ENCODE measurements around the gene UBASH3B.

Gene UBASH3B

GRCh38 chr11:122700666-122701065 is 45.1 kb downstream of the UBASH3B start:
- H3K4me1 Mint-ChIP-seq (ENCODE audit: low read depth) = peaks cover 77% of the 10 kb centered on the region
- H3K27me3 Mint-ChIP-seq = no peaks in the 10 kb centered on the region
- no peak overlapping the region for H3K4me3 Mint-ChIP-seq
- peaks cover 16% of the 10 kb centered on the region for H3K36me3 Mint-ChIP-seq
- peak overlapping the region; percentile 87 for H3K27ac Mint-ChIP-seq
- no peaks in the 10 kb centered on the region for H3K9me3 Mint-ChIP-seq (ENCODE audit: low read depth)

GRCh38 chr11:122701143-122701542 is 45.6 kb downstream of the UBASH3B start:
- no peak overlapping the region for H3K4me3 Mint-ChIP-seq
- no peaks in the 10 kb centered on the region for H3K27me3 Mint-ChIP-seq
- peaks cover 74% of the 10 kb centered on the region for H3K4me1 Mint-ChIP-seq (ENCODE audit: low read depth)

GRCh38 chr11:122703541-122704272 is 48.2 kb downstream of the UBASH3B start:
- Mint-ChIP-seq H3K4me3 (peak overlapping the region; percentile 13), H3K4me1 (ENCODE audit: low read depth) (peaks cover 61% of the 10 kb centered on the region), H3K9me3 (ENCODE audit: low read depth) (no peaks in the 10 kb centered on the region), H3K27me3 (no peaks in the 10 kb centered on the region), H3K36me3 (peaks cover 17% of the 10 kb centered on the region), H3K27ac (peak overlapping the region; percentile 94)

More at GRCh38 chr11:122701143-122701542, 45.6 kb downstream of the UBASH3B start:
- no peaks in the 10 kb centered on the region for H3K9me3 Mint-ChIP-seq (ENCODE audit: low read depth)
- peaks cover 16% of the 10 kb centered on the region for H3K36me3 Mint-ChIP-seq
- H3K27ac Mint-ChIP-seq = peak overlapping the region; percentile 58

- no peak overlapping the region for H3K4me3 Mint-ChIP-seq
- H3K36me3 Mint-ChIP-seq = peaks cover 18% of the 10 kb centered on the region
- peaks cover 57% of the 10 kb centered on the region for H3K4me1 Mint-ChIP-seq (ENCODE audit: low read depth)
- no peaks in the 10 kb centered on the region for H3K9me3 Mint-ChIP-seq (ENCODE audit: low read depth)
- no peaks in the 10 kb centered on the region for H3K27me3 Mint-ChIP-seq
- H3K27ac Mint-ChIP-seq = no peak overlapping the region
Measured at GRCh38 chr11:122705396-122705795, 49.9 kb downstream of the UBASH3B start.

- Mint-ChIP-seq H3K27me3 (no peaks in the 10 kb centered on the region), H3K4me1 (ENCODE audit: low read depth) (peaks cover 48% of the 10 kb centered on the region), H3K36me3 (peaks cover 18% of the 10 kb centered on the region), H3K27ac (no peak overlapping the region), H3K4me3 (no peak overlapping the region), H3K9me3 (ENCODE audit: low read depth) (no peaks in the 10 kb centered on the region)
Measured at GRCh38 chr11:122706291-122707088, 51.0 kb downstream of the UBASH3B start.

GRCh38 chr11:122707111-122707510 is 51.6 kb downstream of the UBASH3B start:
- Mint-ChIP-seq H3K4me3 (no peak overlapping the region), H3K36me3 (peaks cover 13% of the 10 kb centered on the region), H3K27me3 (no peaks in the 10 kb centered on the region), H3K4me1 (ENCODE audit: low read depth) (peaks cover 47% of the 10 kb centered on the region), H3K9me3 (ENCODE audit: low read depth) (no peaks in the 10 kb centered on the region), H3K27ac (no peak overlapping the region)

- H3K4me1 Mint-ChIP-seq (ENCODE audit: low read depth) = peaks cover 46% of the 10 kb centered on the region
- H3K36me3 Mint-ChIP-seq = peaks cover 12% of the 10 kb centered on the region
Measured at GRCh38 chr11:122707901-122708300, 52.4 kb downstream of the UBASH3B start.

GRCh38 chr11:122709039-122709760 is 53.7 kb downstream of the UBASH3B start:
- peaks cover 42% of the 10 kb centered on the region for H3K4me1 Mint-ChIP-seq (ENCODE audit: low read depth)
- no peaks in the 10 kb centered on the region for H3K27me3 Mint-ChIP-seq
- H3K9me3 Mint-ChIP-seq (ENCODE audit: low read depth) = no peaks in the 10 kb centered on the region
- no peak overlapping the region for H3K4me3 Mint-ChIP-seq
- H3K27ac Mint-ChIP-seq = no peak overlapping the region
- peaks cover 6% of the 10 kb centered on the region for H3K36me3 Mint-ChIP-seq

More at GRCh38 chr11:122707901-122708300, 52.4 kb downstream of the UBASH3B start:
- no peak overlapping the region for H3K4me3 Mint-ChIP-seq
- no peaks in the 10 kb centered on the region for H3K27me3 Mint-ChIP-seq
- no peaks in the 10 kb centered on the region for H3K9me3 Mint-ChIP-seq (ENCODE audit: low read depth)
- no peak overlapping the region for H3K27ac Mint-ChIP-seq

- peaks cover 56% of the 10 kb centered on the region for H3K4me1 Mint-ChIP-seq (ENCODE audit: low read depth)
- no peaks in the 10 kb centered on the region for H3K9me3 Mint-ChIP-seq (ENCODE audit: low read depth)
- H3K27me3 Mint-ChIP-seq = no peaks in the 10 kb centered on the region
- H3K27ac Mint-ChIP-seq = no peak overlapping the region
- H3K36me3 Mint-ChIP-seq = peaks cover 4% of the 10 kb centered on the region
- H3K4me3 Mint-ChIP-seq = no peak overlapping the region
Measured at GRCh38 chr11:122711362-122711761, 55.8 kb downstream of the UBASH3B start.

GRCh38 chr11:122711831-122712381 is 56.4 kb downstream of the UBASH3B start:
- Mint-ChIP-seq H3K4me1 (ENCODE audit: low read depth) (peaks cover 56% of the 10 kb centered on the region), H3K36me3 (peaks cover 3% of the 10 kb centered on the region), H3K27me3 (no peaks in the 10 kb centered on the region), H3K27ac (no peak overlapping the region), H3K4me3 (no peak overlapping the region), H3K9me3 (ENCODE audit: low read depth) (no peaks in the 10 kb centered on the region)

- Mint-ChIP-seq H3K36me3 (no peaks in the 10 kb centered on the region), H3K27me3 (no peaks in the 10 kb centered on the region), H3K4me1 (ENCODE audit: low read depth) (peaks cover 66% of the 10 kb centered on the region), H3K4me3 (no peak overlapping the region), H3K27ac (no peak overlapping the region), H3K9me3 (ENCODE audit: low read depth) (no peaks in the 10 kb centered on the region)
Measured at GRCh38 chr11:122714004-122714403, 58.5 kb downstream of the UBASH3B start.

- Mint-ChIP-seq H3K9me3 (ENCODE audit: low read depth) (no peaks in the 10 kb centered on the region), H3K27ac (no peak overlapping the region), H3K36me3 (no peaks in the 10 kb centered on the region), H3K4me3 (no peak overlapping the region), H3K4me1 (ENCODE audit: low read depth) (peaks cover 65% of the 10 kb centered on the region), H3K27me3 (no peaks in the 10 kb centered on the region)
Measured at GRCh38 chr11:122714484-122714883, 59.0 kb downstream of the UBASH3B start.

- H3K36me3 Mint-ChIP-seq = peaks cover 5% of the 10 kb centered on the region
- H3K4me3 Mint-ChIP-seq = no peak overlapping the region
- H3K9me3 Mint-ChIP-seq (ENCODE audit: low read depth) = no peaks in the 10 kb centered on the region
- peaks cover 74% of the 10 kb centered on the region for H3K4me1 Mint-ChIP-seq (ENCODE audit: low read depth)
- H3K27me3 Mint-ChIP-seq = no peaks in the 10 kb centered on the region
- H3K27ac Mint-ChIP-seq = peak overlapping the region; percentile 11
Measured at GRCh38 chr11:122715548-122716440, 60.3 kb downstream of the UBASH3B start.
